T-helper 1 cell (primary cell): ENCODE data around the gene IKBKE.
A peak's percentile ranks its signal among the peaks of the same experiment; 100 is the strongest.

Experiments
- DNase-seq, 5 donors: peaks; one replicate each; pipeline ENCODE4 v3.0.0-alpha.2; 2012 to 2020
- total RNA-seq, 4 donors: gene quantifications; one replicate each; lab custom pipeline; 2026; lab: John Stamatoyannopoulos, UW

IKBKE gene
- total RNA-seq = 51.4 to 96.1 (median 78.9) reads per million in 4 donors

- peak in 4 of 5 donors; percentile 33 to 65 (median 40) for DNase-seq
Measured at GRCh38 chr1:206469933-206470691, at the start of gene IKBKE. Gene IKBKE, plus strand, starts transcription at chr1:206470476. Its CDS starts 2,752 bp downstream, at chr1:206473228.

GRCh38 chr1:206421616-206422340 lies 48.5 kb upstream of the IKBKE start:
- DNase-seq = no peak

DNA sequence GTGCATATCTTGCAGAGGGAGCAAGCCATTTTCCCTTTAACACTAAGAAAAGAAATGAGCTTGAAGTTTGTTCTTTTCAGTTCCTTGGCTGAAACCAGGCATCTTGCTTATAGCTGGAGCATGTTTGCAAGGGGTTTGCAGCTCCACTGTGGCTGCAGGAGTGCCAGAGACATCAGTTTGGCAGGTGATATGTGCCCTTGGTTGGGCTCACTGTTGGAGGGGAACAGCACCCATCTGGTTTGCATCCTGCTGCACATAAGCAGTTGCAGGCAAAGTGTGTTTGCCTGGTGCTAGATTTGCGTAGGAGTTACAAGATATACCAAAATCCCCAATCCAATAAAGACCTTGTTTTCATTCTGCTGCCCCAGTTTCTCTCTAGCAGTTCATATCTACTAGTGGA lies 47.8 kb upstream of the IKBKE start:
- DNase-seq = no peak

- DNase-seq = no peak
Measured at GRCh38 chr1:206427291-206427690, 43.0 kb upstream of the IKBKE start.

DNA sequence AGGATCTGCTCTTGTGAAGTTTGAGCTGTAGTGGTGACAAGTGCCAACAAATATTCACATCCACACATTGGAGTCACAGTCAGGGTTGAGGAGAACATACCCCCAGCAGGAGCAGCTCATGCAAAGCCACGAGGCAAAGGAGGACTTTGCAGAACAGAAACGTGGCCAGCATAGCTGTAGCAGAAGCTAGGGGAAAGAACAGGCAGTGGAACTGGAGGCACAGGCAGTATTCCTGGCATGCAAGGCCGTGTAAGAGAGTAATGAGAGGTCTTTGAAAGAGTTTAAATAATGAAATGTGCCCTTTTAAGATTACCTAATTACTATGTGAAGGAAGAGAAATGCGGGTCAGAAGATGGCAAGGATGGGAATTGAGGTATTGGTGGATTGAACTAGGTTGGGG lies 40.9 kb upstream of the IKBKE start:
- DNase-seq = no peak

DNA sequence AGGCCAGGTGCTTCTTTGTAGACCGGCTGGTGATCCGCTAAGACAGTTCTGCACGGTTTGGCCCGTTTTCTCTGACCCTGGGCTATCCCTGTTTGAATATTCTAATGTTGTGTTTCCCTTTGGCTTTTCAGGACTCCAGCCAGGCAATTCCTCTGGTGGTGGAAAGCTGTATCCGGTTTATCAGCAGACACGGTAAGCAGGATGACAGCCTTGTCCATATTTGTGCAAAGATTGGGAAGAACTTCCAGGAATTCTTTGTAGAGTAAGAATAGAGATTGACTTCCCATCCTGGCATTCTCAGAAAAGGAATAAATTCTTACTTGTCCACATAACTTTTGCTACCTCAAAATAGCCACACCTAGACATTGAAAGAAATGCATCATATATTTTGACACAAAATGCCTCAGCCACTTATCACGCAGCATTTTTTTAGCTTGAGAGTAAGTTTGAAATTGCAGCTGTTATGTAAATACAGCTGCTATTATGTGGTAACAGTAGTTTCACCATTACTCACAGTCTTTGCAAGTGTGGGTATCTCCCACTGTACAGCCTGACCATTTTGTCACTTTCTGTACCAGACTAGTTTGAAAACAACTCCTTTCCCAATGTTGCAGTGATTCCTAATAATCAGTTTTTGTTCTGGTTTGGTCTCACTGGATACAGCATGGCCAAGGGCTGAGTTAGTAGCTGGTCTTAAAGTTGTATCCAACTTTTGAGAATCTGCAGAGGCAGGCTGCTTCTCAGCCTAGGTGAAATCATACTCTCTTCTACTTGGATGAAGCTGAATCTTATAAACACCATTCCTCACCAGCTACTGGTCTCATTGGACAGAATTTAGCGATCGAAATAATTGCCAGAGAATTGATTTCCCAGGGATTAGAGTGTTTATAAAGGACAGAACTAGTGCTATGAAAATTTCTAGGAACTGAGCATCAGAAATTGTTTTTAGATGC lies 40.0 kb upstream of the IKBKE start:
- peak in 1 of 5 donors; percentile 60 for DNase-seq

GRCh38 chr1:206435445-206435844 lies 34.8 kb upstream of the IKBKE start:
- peak in 1 of 5 donors; percentile 20 for DNase-seq

DNA sequence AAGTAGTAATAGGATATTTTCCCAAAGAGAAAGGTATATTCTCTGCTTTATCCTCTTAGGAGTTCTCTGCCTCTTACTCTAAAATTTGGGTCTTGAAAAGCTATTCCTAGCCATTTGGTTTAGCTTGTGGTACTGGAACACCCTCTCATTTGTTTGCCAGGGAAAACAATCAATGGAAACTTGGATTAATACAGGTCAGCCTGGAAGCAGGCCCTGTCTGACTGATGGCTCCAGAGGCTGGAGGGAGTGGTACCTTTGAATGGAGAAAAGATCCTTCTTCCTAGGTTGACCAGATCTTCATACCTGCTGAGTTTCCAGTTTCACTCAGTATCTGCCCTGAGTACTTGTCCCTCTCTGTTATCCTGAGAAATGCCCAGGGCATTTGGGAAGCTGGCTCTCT lies 31.7 kb upstream of the IKBKE start:
- DNase-seq = no peak

DNA sequence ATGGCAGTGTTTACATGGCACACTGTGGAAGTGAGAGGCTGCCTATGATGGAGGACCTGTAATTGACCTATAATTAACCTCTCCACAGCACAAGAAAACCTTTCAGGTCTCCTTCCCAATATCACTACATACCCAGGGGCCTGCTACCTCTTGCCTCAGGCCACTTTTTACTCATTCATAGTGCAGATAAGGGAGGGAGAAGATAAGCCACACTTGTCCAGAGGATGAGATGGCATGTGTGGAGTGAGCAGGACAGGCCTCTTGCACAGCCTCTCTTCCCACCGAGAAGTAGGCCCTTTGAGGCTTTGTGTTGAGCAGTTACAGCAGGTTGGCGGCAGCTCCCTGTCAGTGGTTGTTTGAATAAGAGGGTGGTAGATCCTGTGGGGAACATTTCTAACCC lies 31.1 kb upstream of the IKBKE start:
- DNase-seq = no peak

- no peak for DNase-seq
Measured at GRCh38 chr1:206441336-206441967, 28.8 kb upstream of the IKBKE start.

- DNase-seq = no peak
Measured at GRCh38 chr1:206442101-206442500, 28.2 kb upstream of the IKBKE start.

DNA sequence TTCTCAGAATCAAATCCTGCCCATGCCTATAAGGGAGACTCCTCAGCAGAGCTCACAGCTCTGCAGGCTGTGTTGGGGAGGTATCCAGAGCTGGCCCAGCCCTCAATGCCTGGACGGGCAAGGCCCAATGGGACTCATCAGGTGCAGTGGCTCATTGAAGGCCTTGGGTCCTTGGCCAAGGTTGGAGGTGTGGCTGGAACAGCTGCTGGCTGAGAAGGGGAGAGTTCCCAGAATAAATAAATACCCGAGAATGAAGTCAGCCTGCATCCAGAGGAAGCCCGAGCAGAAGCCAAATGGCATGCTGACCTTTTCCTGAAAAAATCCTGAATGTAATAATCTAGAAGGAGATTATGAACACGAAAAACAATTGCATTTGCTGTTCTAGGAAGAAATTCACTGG lies 25.2 kb upstream of the IKBKE start:
- DNase-seq = no peak

DNA sequence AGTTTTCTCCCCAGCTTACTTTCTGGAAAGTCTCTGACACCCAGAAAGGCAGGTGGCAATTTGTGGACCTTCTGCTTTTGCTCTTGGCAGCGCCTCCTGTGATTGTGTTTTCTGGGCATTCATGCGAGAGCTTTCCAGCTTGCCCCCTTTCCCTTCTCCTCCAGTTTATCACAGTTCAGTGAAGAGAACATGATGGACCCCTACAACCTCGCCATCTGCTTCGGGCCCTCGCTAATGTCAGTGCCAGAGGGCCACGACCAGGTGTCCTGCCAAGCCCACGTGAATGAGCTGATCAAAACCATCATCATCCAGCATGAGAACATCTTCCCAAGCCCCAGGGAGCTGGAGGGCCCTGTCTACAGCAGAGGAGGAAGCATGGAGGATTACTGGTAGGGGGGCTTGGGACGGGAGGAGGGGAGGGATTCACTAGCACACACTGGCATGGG lies 24.3 kb upstream of the IKBKE start:
- no peak for DNase-seq

GRCh38 chr1:206446688-206447421 lies 23.4 kb upstream of the IKBKE start:
- no peak for DNase-seq

GRCh38 chr1:206447422-206447765 lies 22.9 kb upstream of the IKBKE start:
- DNase-seq = no peak

DNA sequence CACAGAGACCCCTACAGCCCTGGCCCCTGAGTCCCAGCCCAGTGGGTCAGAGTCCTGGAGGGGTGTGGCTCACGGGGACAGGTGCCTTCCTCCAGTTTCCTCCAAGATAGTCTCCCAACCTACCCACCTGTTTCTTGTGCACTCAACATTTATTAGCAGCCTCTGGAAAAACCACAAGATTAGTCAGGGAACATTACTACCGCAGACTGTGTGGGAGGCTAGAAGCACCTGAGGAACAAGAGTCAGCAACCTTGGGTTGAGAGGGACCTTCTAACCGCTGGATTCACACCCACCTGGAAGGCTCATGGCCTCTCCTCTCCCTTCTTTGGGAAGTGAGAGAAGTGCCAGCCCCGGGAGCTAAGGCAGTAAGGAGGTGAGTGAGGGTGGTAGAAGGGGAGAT lies 22.5 kb upstream of the IKBKE start:
- DNase-seq = no peak

DNA sequence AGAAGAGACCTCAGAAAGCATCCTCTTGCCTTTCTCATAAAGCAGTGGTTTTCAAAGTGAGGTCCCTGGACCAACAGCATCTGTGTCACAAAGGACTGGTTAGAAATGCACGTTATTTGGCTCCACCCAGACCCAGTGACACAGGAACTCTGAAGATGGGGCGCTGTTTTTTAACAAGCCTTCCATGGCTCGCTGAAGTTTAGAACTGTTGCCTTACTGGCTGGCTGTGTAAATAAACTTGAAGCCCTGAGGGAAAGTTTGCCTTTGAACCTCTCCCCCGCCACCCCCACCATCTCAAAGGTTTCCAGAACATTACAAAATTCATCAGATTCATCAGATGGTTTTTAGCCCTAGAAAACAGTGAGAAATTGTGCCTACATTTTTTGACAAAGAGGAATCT lies 21.8 kb upstream of the IKBKE start:
- no peak for DNase-seq

- no peak for DNase-seq
Measured at GRCh38 chr1:206449565-206449964, 20.7 kb upstream of the IKBKE start.

DNA sequence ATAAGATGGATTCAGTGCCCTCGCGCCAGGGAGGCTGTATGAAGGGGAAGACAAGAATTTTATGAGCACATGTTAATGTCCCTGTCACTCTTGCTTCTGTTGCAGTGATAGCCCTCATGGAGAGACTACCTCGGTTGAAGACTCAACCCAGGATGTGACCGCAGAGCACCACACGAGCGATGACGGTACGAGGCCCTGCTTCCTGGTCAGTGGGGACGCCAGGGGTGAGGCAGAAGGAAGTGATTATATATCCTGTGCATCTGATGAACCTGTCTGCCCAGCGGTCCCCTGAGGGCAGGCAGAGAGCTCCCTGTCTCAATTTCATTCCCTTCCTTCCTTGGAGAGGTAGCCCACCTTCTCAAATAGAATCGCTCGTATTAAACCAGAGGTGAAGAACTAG lies 20.0 kb upstream of the IKBKE start:
- DNase-seq = no peak

DNA sequence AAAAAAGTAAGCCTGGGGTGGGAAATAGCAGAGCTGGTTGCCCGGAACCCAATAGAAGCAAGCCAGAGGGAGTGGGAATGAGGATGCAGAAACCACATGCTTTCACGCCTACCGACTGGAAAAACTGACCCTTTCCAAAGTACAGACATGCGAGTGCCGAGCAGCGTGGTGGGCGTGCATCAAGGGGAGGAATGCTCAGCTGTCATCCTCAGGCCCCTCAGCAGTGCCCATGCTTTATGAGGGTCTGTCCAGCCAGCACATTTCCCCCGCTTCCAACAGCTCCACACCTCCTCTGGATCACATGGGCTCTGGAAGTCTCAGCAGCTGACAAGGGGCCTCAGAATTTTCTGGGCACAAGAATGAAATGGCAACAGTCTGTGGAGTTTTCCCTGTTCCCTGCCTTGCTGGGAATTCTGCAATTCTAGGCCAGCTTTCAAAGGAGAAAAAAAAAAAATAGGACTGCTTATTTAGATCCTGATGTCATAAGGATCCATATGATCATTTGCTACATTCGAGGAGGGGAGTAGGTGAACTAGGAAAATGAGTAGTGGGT lies 19.1 kb upstream of the IKBKE start:
- no peak for DNase-seq

- no peak for DNase-seq
Measured at GRCh38 chr1:206453111-206453510, 17.2 kb upstream of the IKBKE start.

- no peak for DNase-seq
Measured at GRCh38 chr1:206455289-206455665, 15.0 kb upstream of the IKBKE start.
